Measurements from ENCODE around the gene HLCS.

The HLCS gene

GRCh38 chr21:36873513-36873912, 93.0 kb downstream of the HLCS start:
- Histone ChIP-seq H3K27me3 (ENCODE audit: insufficient read depth, low read length) (no peaks in the 10 kb centered on the region), H3K9me3 (ENCODE audit: insufficient read depth, low read depth, low read length) (peaks cover 10% of the 10 kb centered on the region; the same call in 1 of the 2 replicates), H3K4me3 (ENCODE audit: low read length) (no peak overlapping the region), H3K27ac (ENCODE audit: low read depth, low read length) (no peak overlapping the region), H3K36me3 (ENCODE audit: insufficient read depth, low read length) (no peaks in the 10 kb centered on the region), H3K4me1 (ENCODE audit: insufficient read depth, low read length) (no peaks in the 10 kb centered on the region), H3K9ac (ENCODE audit: low read depth, low read length) (no peak overlapping the region)
- WGBS = 100% methylated on average over 1 of the region's 1 CpG

GRCh38 chr21:36867291-36867905, 99.1 kb downstream of the HLCS start:
- Histone ChIP-seq H3K4me3 (ENCODE audit: low read length) (no peak overlapping the region), H3K4me1 (ENCODE audit: insufficient read depth, low read length) (peaks cover 6% of the 10 kb centered on the region; the same call in 1 of the 2 replicates), H3K9ac (ENCODE audit: low read depth, low read length) (no peak overlapping the region), H3K36me3 (ENCODE audit: insufficient read depth, low read length) (no peaks in the 10 kb centered on the region), H3K27ac (ENCODE audit: low read depth, low read length) (no peak overlapping the region), H3K27me3 (ENCODE audit: insufficient read depth, low read length) (no peaks in the 10 kb centered on the region), H3K9me3 (ENCODE audit: insufficient read depth, low read depth, low read length) (no peaks in the 10 kb centered on the region)
- 85% methylated on average over 4 of the region's 4 CpGs for WGBS

- Histone ChIP-seq H3K4me1 (ENCODE audit: insufficient read depth, low read length) (peaks cover 6% of the 10 kb centered on the region; the same call in 1 of the 2 replicates), H3K27ac (ENCODE audit: low read depth, low read length) (no peak overlapping the region), H3K9me3 (ENCODE audit: insufficient read depth, low read depth, low read length) (no peaks in the 10 kb centered on the region), H3K36me3 (ENCODE audit: insufficient read depth, low read length) (no peaks in the 10 kb centered on the region), H3K27me3 (ENCODE audit: insufficient read depth, low read length) (no peaks in the 10 kb centered on the region), H3K4me3 (ENCODE audit: low read length) (no peak overlapping the region), H3K9ac (ENCODE audit: low read depth, low read length) (no peak overlapping the region)
- WGBS = 89% methylated on average over 5 of the region's 5 CpGs
These were observed 100.0 kb downstream of the HLCS start for GRCh38 chr21:36866419-36866818.

- no peaks in the 10 kb centered on the region for H3K27me3 ChIP-seq (ENCODE audit: insufficient read depth, low read length)
- no peak overlapping the region for H3K27ac ChIP-seq (ENCODE audit: low read depth, low read length)
- H3K4me1 ChIP-seq (ENCODE audit: insufficient read depth, low read length) = peaks cover 6% of the 10 kb centered on the region; the same call in 1 of the 2 replicates
- 93% methylated on average over 10 of the region's 10 CpGs for WGBS
- H3K4me3 ChIP-seq (ENCODE audit: low read length) = no peak overlapping the region
- H3K9ac ChIP-seq (ENCODE audit: low read depth, low read length) = no peak overlapping the region
- H3K9me3 ChIP-seq (ENCODE audit: insufficient read depth, low read depth, low read length) = no peaks in the 10 kb centered on the region
- H3K36me3 ChIP-seq (ENCODE audit: insufficient read depth, low read length) = no peaks in the 10 kb centered on the region
These were observed 101.5 kb downstream of the HLCS start for GRCh38 chr21:36864974-36865373.

- no peaks in the 10 kb centered on the region for H3K27me3 ChIP-seq (ENCODE audit: insufficient read depth, low read length)
- no peaks in the 10 kb centered on the region for H3K9me3 ChIP-seq (ENCODE audit: insufficient read depth, low read depth, low read length)
- H3K36me3 ChIP-seq (ENCODE audit: insufficient read depth, low read length) = no peaks in the 10 kb centered on the region
- H3K9ac ChIP-seq (ENCODE audit: low read depth, low read length) = no peak overlapping the region
- H3K4me1 ChIP-seq (ENCODE audit: insufficient read depth, low read length) = peaks cover 10% of the 10 kb centered on the region; the same call in 1 of the 2 replicates
- H3K4me3 ChIP-seq (ENCODE audit: low read length) = no peak overlapping the region
- whole genome bisulfite sequencing = 93% methylated on average over 4 of the region's 4 CpGs
- no peak overlapping the region for H3K27ac ChIP-seq (ENCODE audit: low read depth, low read length)
These were observed 103.2 kb downstream of the HLCS start for GRCh38 chr21:36863260-36863659.

- Histone ChIP-seq H3K27ac (ENCODE audit: low read depth, low read length) (no peak overlapping the region), H3K4me3 (ENCODE audit: low read length) (no peak overlapping the region), H3K27me3 (ENCODE audit: insufficient read depth, low read length) (no peaks in the 10 kb centered on the region), H3K4me1 (ENCODE audit: insufficient read depth, low read length) (peaks cover 10% of the 10 kb centered on the region; the same call in 1 of the 2 replicates), H3K9me3 (ENCODE audit: insufficient read depth, low read depth, low read length) (no peaks in the 10 kb centered on the region), H3K36me3 (ENCODE audit: insufficient read depth, low read length) (no peaks in the 10 kb centered on the region), H3K9ac (ENCODE audit: low read depth, low read length) (no peak overlapping the region)
- 93% methylated on average over 4 of the region's 4 CpGs for WGBS
These were observed 104.7 kb downstream of the HLCS start for GRCh38 chr21:36861595-36862323.

- Histone ChIP-seq H3K4me3 (ENCODE audit: low read length) (no peak overlapping the region), H3K4me1 (ENCODE audit: insufficient read depth, low read length) (peaks cover 10% of the 10 kb centered on the region; the same call in 1 of the 2 replicates), H3K36me3 (ENCODE audit: insufficient read depth, low read length) (no peaks in the 10 kb centered on the region), H3K27me3 (ENCODE audit: insufficient read depth, low read length) (no peaks in the 10 kb centered on the region), H3K27ac (ENCODE audit: low read depth, low read length) (no peak overlapping the region), H3K9ac (ENCODE audit: low read depth, low read length) (no peak overlapping the region), H3K9me3 (ENCODE audit: insufficient read depth, low read depth, low read length) (no peaks in the 10 kb centered on the region)
- WGBS = 81% methylated on average over 7 of the region's 8 CpGs
These were observed 105.5 kb downstream of the HLCS start for GRCh38 chr21:36860736-36861594.

DNA sequence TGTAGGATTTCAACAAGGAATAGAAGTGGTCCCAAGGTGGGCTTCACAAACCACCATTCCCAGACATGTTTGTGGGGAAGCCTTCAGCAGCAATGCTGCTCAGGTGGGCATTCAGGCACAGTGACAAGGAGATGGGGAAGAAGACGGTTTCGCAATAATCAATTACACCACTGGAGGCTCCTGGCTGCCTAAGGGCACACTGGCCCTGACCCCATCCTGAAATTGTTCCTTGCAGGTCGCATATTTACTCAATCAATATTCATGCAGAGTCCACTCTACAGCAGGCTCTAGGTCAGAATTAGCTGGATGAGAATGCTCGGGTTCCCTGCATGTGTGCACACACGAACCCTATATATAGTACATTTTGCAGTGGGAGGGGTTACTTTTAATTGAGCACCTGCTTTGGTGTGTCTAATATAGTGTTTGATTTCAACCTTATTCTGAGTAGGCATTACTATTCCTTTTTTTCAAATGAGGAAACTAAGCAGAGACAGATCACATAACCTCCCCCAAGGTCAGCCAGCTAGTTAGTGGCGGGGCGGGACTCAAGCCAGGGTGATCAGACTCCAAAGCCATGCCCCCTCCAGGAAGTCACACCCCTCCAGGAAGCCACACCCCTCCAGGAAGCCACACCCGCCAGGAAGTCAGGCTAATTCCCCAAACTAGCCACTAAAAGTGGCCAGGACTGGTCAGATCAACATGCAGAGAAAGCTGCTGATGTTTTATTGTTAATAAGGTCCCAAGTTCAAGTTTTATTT, 106.5 kb downstream of the HLCS start:
- Histone ChIP-seq H3K36me3 (ENCODE audit: insufficient read depth, low read length) (no peaks in the 10 kb centered on the region), H3K4me1 (ENCODE audit: insufficient read depth, low read length) (peaks cover 10% of the 10 kb centered on the region; the same call in 1 of the 2 replicates), H3K4me3 (ENCODE audit: low read length) (no peak overlapping the region), H3K9me3 (ENCODE audit: insufficient read depth, low read depth, low read length) (no peaks in the 10 kb centered on the region), H3K9ac (ENCODE audit: low read depth, low read length) (no peak overlapping the region), H3K27me3 (ENCODE audit: insufficient read depth, low read length) (no peaks in the 10 kb centered on the region), H3K27ac (ENCODE audit: low read depth, low read length) (no peak overlapping the region)
- WGBS = 78% methylated on average over 8 of the region's 8 CpGs

DNA sequence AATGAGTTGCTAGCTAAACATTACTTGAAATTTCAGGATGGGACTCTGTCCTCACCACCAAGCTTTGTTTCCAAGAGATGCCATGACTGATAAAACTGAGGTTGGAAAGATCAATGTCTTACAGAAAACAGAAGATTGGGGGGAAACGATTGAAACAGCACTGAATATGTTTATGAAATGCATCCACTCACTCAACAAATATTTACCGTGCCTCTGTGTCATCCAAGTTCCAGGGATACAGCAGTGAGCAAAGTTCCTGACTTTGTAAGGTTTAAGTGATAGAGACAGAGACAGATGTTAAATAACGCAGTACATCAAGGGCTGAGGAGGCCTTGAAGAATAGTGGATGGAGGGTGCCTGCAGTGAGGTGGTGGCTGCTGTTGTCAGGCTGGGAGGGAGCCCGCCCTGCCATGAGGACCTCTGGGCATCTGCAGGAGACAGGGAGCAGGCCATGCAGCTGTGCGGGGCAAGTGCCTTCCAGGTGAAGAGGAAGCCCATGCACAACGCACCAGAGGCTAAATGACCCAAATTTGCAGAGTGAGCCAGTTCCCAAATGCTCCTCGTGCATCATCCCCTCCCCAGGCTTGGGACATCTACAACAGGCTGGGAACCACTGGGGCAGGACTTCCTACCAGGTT, 108.0 kb downstream of the HLCS start:
- no peaks in the 10 kb centered on the region for H3K36me3 ChIP-seq (ENCODE audit: insufficient read depth, low read length)
- no peaks in the 10 kb centered on the region for H3K9me3 ChIP-seq (ENCODE audit: insufficient read depth, low read depth, low read length)
- H3K27me3 ChIP-seq (ENCODE audit: insufficient read depth, low read length) = no peaks in the 10 kb centered on the region
- WGBS = 91% methylated on average over 7 of the region's 7 CpGs
- H3K27ac ChIP-seq (ENCODE audit: low read depth, low read length) = no peak overlapping the region
- no peak overlapping the region for H3K9ac ChIP-seq (ENCODE audit: low read depth, low read length)
- H3K4me3 ChIP-seq (ENCODE audit: low read length) = no peak overlapping the region
- peaks cover 11% of the 10 kb centered on the region; the same call in 1 of the 2 replicates for H3K4me1 ChIP-seq (ENCODE audit: insufficient read depth, low read length)

DNA sequence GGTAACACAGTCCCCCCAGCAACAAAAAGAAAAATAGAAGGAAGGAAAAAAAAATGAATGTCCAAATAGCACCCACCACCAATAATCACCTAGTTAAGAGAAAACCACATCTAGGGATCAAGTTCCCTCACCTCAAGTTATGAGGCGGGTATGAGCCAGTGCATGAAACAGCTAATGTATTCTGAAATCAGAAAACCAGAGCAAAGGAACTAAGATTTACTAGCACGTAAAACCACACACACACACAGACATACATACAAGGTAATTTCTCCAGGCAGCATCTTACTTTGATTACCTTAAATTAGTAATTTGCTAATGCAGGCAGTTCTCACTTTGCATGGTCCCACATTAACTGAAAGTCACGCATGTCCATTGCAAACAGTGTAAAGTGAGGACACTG, 109.8 kb downstream of the HLCS start:
- Histone ChIP-seq H3K27ac (ENCODE audit: low read depth, low read length) (no peak overlapping the region), H3K9ac (ENCODE audit: low read depth, low read length) (no peak overlapping the region), H3K27me3 (ENCODE audit: insufficient read depth, low read length) (no peaks in the 10 kb centered on the region), H3K9me3 (ENCODE audit: insufficient read depth, low read depth, low read length) (no peaks in the 10 kb centered on the region), H3K36me3 (ENCODE audit: insufficient read depth, low read length) (no peaks in the 10 kb centered on the region), H3K4me1 (ENCODE audit: insufficient read depth, low read length) (peaks cover 6% of the 10 kb centered on the region), H3K4me3 (ENCODE audit: low read length) (no peak overlapping the region)
- WGBS = 95% methylated on average over 3 of the region's 3 CpGs
